ENCODE data around the gene EN2. TPM values are rescaled to one million over a fixed set of nuclear protein-coding genes. Genes with fewer than 3 reads are reported as not detected.

Gene EN2
- total and polyA plus RNA-seq, 2 of the 4 experiments (the other 2 are of a cell fraction) = not detected

- H3K56ac ChIP-seq (ENCODE audit: extremely low read depth, insufficient read depth, low read length) = no peak overlapping the region
- H4K8ac ChIP-seq (ENCODE audit: low read depth in 2 of 2, low read length in 2 of 2) = no peak overlapping the region
- H3K9me1 ChIP-seq (ENCODE audit: insufficient read depth, low read length) = no peaks in the 10 kb centered on the region
- no peak overlapping the region for H2BK120ac ChIP-seq (ENCODE audit: low read depth, low read length)
- DNase-seq = no peak
- CTCF ChIA-PET = no interaction called here
- no TSS peak for BruUV-seq (replicated peaks)
- POLR2A ChIA-PET (ENCODE audit: unreplicated experiment) = no interaction called here
- H3K4me3 ChIP-seq (ENCODE audit: insufficient read depth, low read depth, low read length) = no peak overlapping the region
- no peak overlapping the region for H2AFZ ChIP-seq (replicated peaks; ENCODE audit: low read length, poor library complexity)
- H4K91ac ChIP-seq (ENCODE audit: insufficient read depth, low read depth, low read length) = no peak overlapping the region
- H2BK15ac ChIP-seq (ENCODE audit: low read depth, low read length) = no peak overlapping the region
- no peak overlapping the region for H3K27ac ChIP-seq (ENCODE audit: insufficient read depth, low read length)
- no peak overlapping the region for H4K5ac ChIP-seq (ENCODE audit: low read depth, low read length)
- no peak overlapping the region for H3K14ac ChIP-seq (replicated peaks; ENCODE audit: low read depth, low read length)
- H2AK5ac ChIP-seq (ENCODE audit: low read depth, low read length) = no peak overlapping the region
- intact Hi-C loops (cut with micrococcal nuclease) (no loop called here), dilution Hi-C loops (cut with HindIII; ENCODE audit: low sequenced_read_pairs, unreplicated experiment) (no loop called here), in situ Hi-C loops (cut with MboI; ENCODE audit: low sequenced_read_pairs) (no loop called here)
- H3K9ac ChIP-seq (ENCODE audit: low read depth, low read length) = no peak overlapping the region
- no peak overlapping the region for H2AK9ac ChIP-seq (replicated peaks; ENCODE audit: low read depth, low read length, poor library complexity)
- H3K4me2 ChIP-seq (ENCODE audit: low read depth, low read length) = no peak overlapping the region
- H3K79me1 ChIP-seq (ENCODE audit: low read depth in 1 of 2, low read length in 2 of 2) = no peaks in the 10 kb centered on the region
- no peaks in the 10 kb centered on the region for H4K20me1 ChIP-seq (ENCODE audit: insufficient read depth, low read length)
- TF ChIP-seq FOS (IDR thresholded peaks at IDR 0.05; ENCODE audit: low read depth, low read length) (no peak), SMC3 (IDR thresholded peaks at IDR 0.05; ENCODE audit: low read depth, low read length) (no peak), RCOR1 (IDR thresholded peaks at IDR 0.05; ENCODE audit: insufficient replicate concordance, low read length) (no peak), POLR2A (IDR thresholded peaks at IDR 0.05; ENCODE audit: low read depth, low read length) (no peak), CTCF (conservative IDR thresholded peaks at IDR 0.05; ENCODE audit: low read depth, low read length) (no peak), MAFK (IDR thresholded peaks at IDR 0.05; ENCODE audit: low read depth, low read length) (no peak), RAD21 (IDR thresholded peaks at IDR 0.05; ENCODE audit: low read length) (no peak), NFE2L2 (IDR thresholded peaks at IDR 0.05; ENCODE audit: low read depth, low read length) (no peak), ELK1 (IDR thresholded peaks at IDR 0.05; ENCODE audit: borderline replicate concordance, low read depth, low read length) (no peak), MXI1 (IDR thresholded peaks at IDR 0.05; ENCODE audit: borderline replicate concordance, low read depth, low read length) (no peak), BHLHE40 (IDR thresholded peaks at IDR 0.05; ENCODE audit: low read depth, low read length) (no peak), MAZ (IDR thresholded peaks at IDR 0.05; ENCODE audit: borderline replicate concordance, low read depth, low read length) (no peak), RFX5 (IDR thresholded peaks at IDR 0.05; ENCODE audit: low read depth, low read length) (no peak), CHD1 (IDR thresholded peaks at IDR 0.05; ENCODE audit: low read depth, low read length) (no peak), CEBPB (IDR thresholded peaks at IDR 0.05; ENCODE audit: low read depth, low read length) (no peak)
- TF ChIP-seq, protein P1, sequence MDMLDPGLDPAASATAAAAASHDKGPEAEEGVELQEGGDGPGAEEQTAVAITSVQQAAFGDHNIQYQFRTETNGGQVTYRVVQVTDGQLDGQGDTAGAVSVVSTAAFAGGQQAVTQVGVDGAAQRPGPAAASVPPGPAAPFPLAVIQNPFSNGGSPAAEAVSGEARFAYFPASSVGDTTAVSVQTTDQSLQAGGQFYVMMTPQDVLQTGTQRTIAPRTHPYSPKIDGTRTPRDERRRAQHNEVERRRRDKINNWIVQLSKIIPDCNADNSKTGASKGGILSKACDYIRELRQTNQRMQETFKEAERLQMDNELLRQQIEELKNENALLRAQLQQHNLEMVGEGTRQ (IDR thresholded peaks at IDR 0.05; ENCODE audit: low read depth, low read length) = no peak
- no peak for ATAC-seq (ENCODE audit: low read depth)
- H3K23ac ChIP-seq (ENCODE audit: low read depth, low read length) = no peak overlapping the region
- no peak overlapping the region for H2BK20ac ChIP-seq (ENCODE audit: low read depth, low read length)
- WGBS, 2 experiments (ENCODE audit: extremely low coverage in 2 of 2, insufficient read length in 1 of 2) = 59% methylated on average over 10 of the region's 13 CpGs; no CpG with 5 or more reads in 1 of the 2 experiments
- peaks cover 3% of the 10 kb centered on the region for H3K27me3 ChIP-seq (ENCODE audit: control insufficient read depth, insufficient read depth, low read length)
- no peak overlapping the region for H3K18ac ChIP-seq (ENCODE audit: low read depth, low read length)
- no peaks in the 10 kb centered on the region for H3K36me3 ChIP-seq (ENCODE audit: control insufficient read depth, insufficient read depth, low read length)
- H3K4me1 ChIP-seq (ENCODE audit: control insufficient read depth, insufficient read depth, low read length) = no peaks in the 10 kb centered on the region
- no peaks in the 10 kb centered on the region for H3K9me3 ChIP-seq (ENCODE audit: control insufficient read depth, insufficient read depth, low read length)
- no peak overlapping the region for H2BK5ac ChIP-seq (ENCODE audit: low read depth, low read length, poor library complexity, severe bottlenecking)
- no peak overlapping the region for H3K4ac ChIP-seq (ENCODE audit: low read depth, low read length)
Measured at GRCh38 chr7:155495440-155496248, 37.7 kb downstream of the EN2 start.
